Lower leg skin (tissue), 3 donors: ENCODE results near the gene PLPP7.

Source experiments
- CTCF ChIP-seq, 3 donors: fragments of 450-650 bp; IDR thresholded peaks; one replicate each; pipeline ENCODE4 v1.5.1; 2016; ENCODE audit warnings: antibody characterized with exemption in 3 of 3, mild to moderate bottlenecking in 3 of 3, moderate library complexity in 2 of 3
- POLR2A ChIP-seq, 2 donors: fragments of 450-650 bp; IDR thresholded peaks; one replicate each; pipeline ENCODE4 v1.6.1; 2016 to 2017; ENCODE audit warnings: antibody characterized with exemption in 2 of 2, mild to moderate bottlenecking in 1 of 2, moderate library complexity in 1 of 2

DNA sequence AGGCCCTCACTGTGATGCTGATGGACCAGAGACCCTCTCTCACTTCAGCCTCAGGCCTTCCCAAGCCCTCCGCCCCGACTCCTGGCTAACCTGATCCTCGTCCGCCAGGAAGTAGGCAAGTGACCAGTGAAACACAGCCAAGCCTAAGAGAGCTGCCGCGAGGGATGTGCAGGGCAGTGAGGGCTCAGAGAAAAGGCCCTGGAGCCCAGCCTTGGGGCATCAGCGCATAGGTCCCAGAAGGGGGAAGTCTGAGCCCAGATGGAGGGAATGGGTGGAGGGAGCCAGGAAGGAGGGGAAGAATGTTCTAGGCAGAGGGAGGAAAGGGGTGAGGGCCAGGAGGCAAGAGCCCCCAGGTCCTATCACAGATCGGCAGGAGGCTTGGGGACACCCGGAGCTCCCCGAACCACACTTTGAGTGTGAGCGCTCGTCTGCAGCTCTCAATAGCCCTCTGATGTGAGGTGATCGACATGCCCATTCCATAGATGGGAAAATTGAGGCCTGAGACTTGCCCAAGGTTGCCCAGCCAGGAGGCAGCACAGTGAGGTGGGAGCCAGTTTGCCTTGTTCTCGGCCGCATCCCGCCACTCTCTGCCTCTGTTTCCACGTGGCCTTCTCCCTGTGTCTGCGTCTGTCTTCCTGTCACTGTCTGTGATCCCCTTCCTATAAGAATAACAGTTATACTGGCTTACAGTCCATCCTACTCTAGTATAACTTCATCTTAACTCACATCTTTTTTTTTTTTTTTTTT lies 20.2 kb downstream of the PLPP7 start:
- TF ChIP-seq CTCF (IDR thresholded peaks at IDR 0.05), result no peak
- no peak for TF ChIP-seq POLR2A (IDR thresholded peaks at IDR 0.05)
